Islet of Langerhans (tissue), 1 donor: Measurements from ENCODE around the gene KLC3.

Experiments used
- FAIRE-seq: peaks from one replicate; lab custom pipeline; 2011; peaks lifted over from hg19 to GRCh38; lab: Jason Lieb, UNC

Gene KLC3

DNA sequence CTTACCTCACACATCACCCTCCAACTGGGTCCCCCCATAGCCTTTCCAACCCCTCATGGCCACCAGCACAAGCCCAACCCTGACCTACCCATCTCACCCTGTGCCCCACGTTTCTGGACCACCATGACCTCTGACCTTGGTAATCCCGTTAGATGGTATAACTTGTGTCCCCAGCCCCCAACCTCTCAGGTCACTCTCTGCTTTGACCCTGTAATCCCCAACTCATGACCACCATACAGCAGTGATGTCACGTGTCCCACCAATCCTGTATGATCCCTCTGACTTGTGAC is 8.5 kb downstream of the KLC3 start:
- no peak for FAIRE-seq

DNA sequence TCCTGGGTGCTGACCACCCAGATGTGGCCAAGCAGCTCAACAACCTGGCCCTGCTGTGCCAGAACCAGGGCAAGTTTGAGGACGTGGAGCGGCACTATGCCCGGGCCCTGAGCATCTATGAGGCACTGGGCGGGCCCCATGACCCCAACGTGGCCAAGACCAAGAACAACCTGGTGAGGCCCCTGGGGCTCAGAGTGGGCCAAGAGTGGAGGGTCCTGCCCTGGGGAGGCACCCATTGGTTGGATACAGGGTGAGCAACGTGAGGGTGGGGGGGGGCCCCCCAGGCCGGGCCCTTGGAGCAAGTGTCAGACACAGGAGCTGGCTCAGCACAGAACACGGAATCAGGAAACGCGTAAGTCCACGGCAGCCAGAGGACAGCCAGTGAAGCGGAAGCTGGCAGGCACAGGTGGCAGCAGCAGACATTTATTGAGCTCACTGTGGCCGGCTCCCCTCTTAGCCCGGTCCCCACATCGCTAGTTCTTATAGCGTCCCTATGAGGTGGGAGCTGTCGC is 8.9 kb downstream of the KLC3 start:
- no peak for FAIRE-seq

- no peak for FAIRE-seq
Measured at GRCh38 chr19:45350477-45351058, 10.0 kb downstream of the KLC3 start.

- no peak for FAIRE-seq
Measured at GRCh38 chr19:45351401-45351952, 10.9 kb downstream of the KLC3 start.

DNA sequence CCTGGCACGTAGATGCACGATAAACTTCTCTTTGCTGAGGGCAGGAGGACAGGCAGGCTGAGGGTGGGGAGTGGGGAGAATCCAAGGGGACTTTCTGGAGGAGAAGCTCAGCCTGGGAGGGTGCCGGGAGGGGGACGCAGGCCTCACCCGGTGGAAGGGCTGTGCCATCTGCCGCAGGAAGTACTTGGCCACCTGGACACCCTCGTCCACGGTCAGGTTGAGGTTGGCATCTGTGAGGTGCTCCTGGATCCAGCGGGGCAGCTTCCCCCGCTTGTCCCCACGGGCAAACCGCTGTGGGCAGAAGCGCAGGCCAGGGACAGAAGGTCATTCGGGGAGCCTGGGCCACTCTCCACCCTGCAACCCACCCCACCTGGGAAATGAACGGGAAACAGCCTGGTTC is 11.5 kb downstream of the KLC3 start:
- FAIRE-seq: no peak

- FAIRE-seq: no peak
Measured at GRCh38 chr19:45352471-45352870, 11.9 kb downstream of the KLC3 start.

- no peak for FAIRE-seq
Measured at GRCh38 chr19:45352914-45353796, 12.6 kb downstream of the KLC3 start.

DNA sequence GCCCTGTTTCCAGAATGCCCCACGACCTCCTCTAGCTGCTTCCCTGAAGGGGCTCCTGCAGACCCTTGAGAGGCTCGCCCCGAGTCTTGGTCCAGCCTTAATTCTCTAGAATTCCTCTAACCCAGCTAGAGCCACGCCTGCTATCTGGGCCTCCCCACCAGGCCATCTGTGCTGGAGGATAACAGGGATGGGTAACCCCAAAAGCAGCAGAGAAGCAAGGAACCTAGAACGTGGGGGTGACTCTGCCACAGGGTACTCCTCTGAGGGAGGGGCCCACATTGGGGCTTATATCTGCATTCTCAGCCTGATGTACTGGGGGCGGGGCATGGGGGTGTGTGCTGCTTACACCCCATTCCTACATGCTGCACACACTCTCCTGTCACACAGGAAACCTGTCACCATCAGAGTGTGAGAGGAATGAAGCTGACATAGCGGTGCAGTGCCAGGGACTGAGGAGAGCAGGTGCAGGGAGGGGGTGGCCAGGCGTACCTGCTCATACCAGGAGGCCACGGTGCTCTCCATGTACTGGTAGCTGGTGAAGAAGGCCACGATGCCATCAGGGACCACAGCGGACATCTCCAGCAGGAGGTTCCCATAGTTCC is 13.8 kb downstream of the KLC3 start:
- FAIRE-seq: no peak

GRCh38 chr19:45355402-45355801 is 14.9 kb downstream of the KLC3 start:
- FAIRE-seq: no peak

DNA sequence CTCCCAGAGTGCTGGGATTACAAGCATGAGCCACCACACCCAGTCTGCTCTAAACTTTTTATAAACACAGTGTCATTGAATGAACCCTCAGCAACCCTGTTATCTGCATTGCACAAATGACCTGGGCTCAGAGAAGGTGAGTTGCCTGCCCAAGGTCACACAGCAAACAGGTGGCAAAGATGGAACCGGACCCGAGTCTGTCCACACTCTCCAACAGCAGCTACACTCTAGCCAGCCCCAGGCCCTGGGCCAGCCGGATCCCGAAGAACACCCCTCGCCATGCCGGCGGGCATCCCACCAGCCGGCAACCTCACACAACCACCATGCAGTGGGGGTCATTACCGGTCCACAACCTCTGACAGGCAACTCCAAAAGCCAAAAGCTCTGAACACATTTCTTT is 15.4 kb downstream of the KLC3 start:
- FAIRE-seq: no peak

DNA sequence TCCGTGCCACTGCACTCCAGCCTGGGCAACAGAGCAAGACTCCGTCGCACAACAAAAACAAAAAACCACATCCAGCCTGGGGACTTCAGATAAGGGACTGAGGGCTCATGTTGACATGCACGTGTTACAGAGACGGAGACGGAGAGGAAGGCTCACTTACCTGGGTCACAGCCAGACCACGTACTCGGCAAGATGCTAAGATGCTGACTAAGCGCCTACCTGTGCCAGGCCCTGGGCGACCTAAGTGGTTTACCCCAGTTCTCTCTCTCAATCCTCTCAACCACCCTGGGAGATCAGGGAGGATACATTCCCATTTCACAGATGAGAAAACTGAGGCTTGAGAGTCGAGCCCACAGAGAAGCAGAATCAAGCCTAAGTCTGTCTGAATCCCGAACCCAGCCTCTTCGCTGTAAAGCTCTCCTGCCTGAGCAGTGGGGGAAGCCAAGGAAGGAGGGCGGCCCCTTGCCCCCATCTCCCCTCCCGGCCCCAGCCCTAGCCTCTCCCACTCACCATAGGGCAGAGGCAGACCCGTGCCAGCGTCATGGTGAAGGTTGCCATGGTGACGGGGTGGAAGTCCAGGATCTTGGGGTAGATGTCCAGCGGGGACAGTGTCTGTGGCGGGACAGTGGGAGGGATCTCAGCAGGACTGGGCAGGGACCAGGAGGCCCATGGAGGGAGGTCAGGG is 16.4 kb downstream of the KLC3 start:
- FAIRE-seq: no peak

DNA sequence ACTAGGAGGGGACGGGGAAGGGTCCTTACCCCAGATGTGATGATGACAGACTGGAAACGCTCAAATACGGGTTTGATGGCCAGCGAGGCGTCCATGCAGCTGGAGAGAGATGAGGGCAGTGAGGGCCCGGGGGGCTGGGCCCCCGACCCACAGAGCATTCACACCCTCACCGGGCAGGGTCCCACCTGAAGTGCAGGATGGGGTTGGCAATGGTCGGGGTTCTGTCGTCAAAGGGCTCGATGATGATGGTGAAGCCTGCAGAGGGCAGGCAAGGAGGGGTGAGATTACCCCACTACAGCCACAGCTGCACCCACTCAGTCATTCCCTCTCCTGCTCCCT is 16.9 kb downstream of the KLC3 start:
- FAIRE-seq: no peak

- no peak for FAIRE-seq
Measured at GRCh38 chr19:45358213-45358792, 17.8 kb downstream of the KLC3 start.

DNA sequence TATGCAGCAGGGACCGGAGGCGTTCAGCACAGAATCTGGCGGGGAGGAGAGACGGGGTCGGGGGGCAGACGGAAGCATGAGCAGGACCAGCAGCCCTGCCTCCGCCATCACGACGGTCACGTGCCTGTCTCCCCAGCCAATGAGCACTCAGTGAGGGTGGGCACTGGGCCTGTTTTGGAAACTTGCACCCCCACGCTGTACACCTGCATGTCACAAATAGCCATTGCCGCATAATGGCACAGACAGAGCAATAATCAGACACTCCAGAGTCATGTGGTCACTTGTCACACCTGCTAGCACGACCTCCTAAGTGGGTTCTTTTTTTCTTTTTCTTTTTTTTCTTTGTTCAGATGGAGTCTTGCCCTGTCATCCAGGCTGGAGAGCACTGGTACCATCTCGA is 21.1 kb downstream of the KLC3 start:
- no peak for FAIRE-seq

DNA sequence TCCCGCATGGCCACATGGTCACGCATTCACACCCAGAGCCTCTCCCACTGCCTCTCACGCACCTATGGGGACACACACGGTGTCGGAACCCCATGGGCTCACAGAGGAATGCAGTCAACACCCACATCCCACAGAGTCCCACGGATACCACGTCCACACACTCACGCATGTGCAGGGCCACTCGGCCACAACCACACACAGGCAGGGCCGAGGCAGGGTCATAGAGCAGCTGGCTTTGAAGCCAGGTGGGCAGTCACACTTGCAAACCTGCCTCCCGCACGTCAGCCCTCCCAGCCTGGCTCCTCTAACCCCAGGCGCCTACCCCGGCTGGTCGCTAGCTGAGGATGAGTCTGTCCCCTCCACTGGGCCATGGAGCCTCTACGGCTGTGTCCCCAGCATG is 21.7 kb downstream of the KLC3 start:
- no peak for FAIRE-seq

DNA sequence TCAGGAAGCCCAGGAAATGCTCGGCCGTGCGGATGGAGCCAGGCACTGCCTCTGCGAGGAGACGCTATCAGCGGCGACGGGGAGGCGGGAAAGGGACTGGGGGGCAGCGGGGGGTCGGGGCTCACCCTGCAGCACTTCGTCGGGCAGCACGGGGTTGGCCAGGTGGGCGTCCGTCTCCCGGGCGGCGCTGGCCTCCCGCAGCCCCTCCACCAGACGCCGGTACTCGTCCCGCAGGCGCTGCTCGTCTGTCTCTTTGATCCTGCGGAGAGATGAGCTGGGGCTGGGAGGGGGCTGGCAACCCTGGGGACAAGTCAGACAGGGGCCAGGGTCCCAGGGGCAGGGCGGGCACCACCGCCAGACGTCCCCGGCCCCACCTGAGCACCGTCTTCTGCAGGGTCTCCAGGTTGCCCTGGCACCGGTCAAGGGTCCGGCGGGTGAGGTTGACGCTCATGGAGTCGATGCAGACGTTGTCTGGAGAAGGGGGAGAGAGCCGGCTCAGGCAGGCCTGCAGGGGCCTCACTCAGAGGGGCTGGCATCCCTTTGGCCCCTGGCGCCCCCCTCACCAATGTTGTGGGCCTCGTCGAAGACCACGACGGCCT is 23.4 kb downstream of the KLC3 start:
- FAIRE-seq: no peak

DNA sequence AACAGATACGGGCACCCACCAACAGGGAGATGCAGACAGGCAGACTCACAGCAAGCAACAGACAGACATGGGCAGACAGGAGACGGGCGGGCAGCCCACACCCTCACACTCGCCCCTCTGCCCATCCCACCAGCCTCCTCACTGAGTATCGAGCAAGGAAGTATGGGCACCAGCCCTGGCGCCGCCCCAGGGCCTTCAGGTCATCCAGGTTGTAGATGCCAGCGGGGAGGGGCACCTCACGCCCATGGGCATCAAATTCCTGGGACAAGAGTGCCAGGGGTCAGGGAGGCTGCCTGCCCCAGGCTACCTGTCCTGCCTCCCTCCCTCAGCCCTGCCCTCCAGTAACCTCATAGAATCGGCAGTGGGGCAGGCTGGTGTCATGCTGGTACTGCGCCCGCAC is 24.1 kb downstream of the KLC3 start:
- no peak for FAIRE-seq

DNA sequence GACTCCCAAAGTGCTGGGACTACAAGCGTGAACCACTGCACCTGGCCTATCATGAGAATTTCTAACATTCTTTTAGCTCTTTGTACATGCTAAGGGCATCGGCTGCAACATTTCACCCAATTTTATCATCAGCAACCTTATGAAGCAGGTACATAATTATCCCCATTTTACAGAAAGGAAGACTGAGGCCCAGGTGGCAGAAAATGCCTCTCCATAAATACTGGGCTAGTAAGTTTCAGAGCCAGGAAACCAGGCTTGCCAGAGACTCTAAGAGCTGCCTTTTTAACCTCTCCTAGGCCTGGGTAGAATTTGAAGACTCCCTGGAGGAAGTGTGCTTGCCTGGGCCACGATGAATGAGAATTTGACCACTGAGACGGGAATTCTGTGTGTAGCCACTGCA is 27.6 kb downstream of the KLC3 start:
- FAIRE-seq: no peak

DNA sequence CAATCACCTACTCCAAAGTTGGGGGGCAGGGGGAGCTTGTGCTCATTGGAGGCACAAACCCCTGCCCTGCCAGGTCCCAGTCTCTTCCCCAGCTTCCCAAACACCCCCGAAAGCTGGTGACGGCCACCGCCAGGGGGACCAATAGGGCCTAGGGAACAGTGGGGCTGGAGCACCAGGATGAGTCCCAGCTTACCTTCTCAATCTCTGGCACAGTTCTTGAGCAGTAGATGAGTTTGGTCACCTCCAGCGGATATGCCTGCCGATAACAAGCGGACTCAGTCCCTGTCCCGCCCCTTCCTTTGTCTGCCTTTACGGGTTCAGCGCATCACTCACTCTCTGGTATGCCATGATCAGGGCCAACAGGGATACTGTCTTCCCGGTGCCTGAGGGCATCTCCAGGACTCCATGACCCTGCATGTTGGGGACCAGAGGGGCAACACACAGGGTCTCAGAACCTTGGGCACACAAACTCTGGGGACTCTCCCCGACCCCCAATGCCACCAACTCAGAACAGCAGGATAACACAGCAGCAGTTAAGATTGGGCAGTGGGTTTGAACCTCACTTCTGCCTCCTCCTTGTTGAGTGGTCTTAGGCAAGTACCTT is 28.3 kb downstream of the KLC3 start:
- no peak for FAIRE-seq

- peak; percentile 68 for FAIRE-seq
Measured at GRCh38 chr19:45370410-45371204, 30.1 kb downstream of the KLC3 start, which contains the start of gene ERCC2. Gene ERCC2 (minus strand): TSS chr19:45370573. CDS start chr19:45370540, 33 bp downstream.
